K562 (cell line): ENCODE results near the gene ERVK3-1. TPM values are rescaled to one million over a fixed set of nuclear protein-coding genes. Genes with fewer than 3 reads are reported as not detected.

Source experiments
- ATAC-seq: fragments of 200-7000 bp; cut with Tn5 transposase; 3 replicates; pipeline ENCODE4 v1.9.1; 2020; ENCODE audit warnings: moderate library complexity
- BruUV-seq: library from RNA; stranded (reverse); fragments of 400-500 nt; replicated peaks from 2 replicates; lab custom pipeline; 2021; lab: Mats Ljungman, UMichigan
- CTCF ChIA-PET: fragments of 300-600 bp; formaldehyde crosslinking; extraction: SDS; loops from one replicate; lab custom pipeline; 2021; ENCODE audit warnings: low intra/inter-chr PET ratio; lab: Yijun Ruan, JAX
- POLR2A ChIA-PET: fragments of 300-600, 350-650 bp; sonication (Branson Sonifier 250); formaldehyde crosslinking; extraction: SDS; loops from one replicate; lab custom pipeline; 2021; ENCODE audit warnings: antibody characterized with exemption, inconsistent platforms; lab: Yijun Ruan, JAX
- DNase-seq, 4 experiments: peaks; one replicate each; pipeline versions ENCODE4 v3.0.0 to v3.0.0-alpha.2; 2011 to 2018; ENCODE audit warnings: low spot score in 3 of 4, mixed read lengths in 3 of 4; ENCODE audit errors: extremely low read depth in 1 of 4
- FAIRE-seq: peaks from 2 replicates; lab custom pipeline; 2011; peaks lifted over from hg19 to GRCh38; lab: Jason Lieb, UNC
- H2AFZ ChIP-seq: 2 replicates; pipeline ENCODE4 v1.6.0; 2011; ENCODE audit warnings: low read depth, low read length, control low read depth, inconsistent platforms
- H3K27ac ChIP-seq: fragments of 200-600 bp; 3 replicates; pipeline ENCODE4 v1.8.0; 2011; ENCODE audit warnings: low read depth, mild to moderate bottlenecking, control low read depth, inconsistent platforms, low read length, moderate library complexity, mixed read lengths; ENCODE audit errors: extremely low read depth
- H3K27me3 ChIP-seq, 2 experiments: fragments of 300-600 bp in 1 of 2; 2 replicates in 1 of 2; 3 replicates in 1 of 2; pipeline versions ENCODE4 v1.6.0 to v1.8.0; 2011; ENCODE audit warnings: inconsistent platforms in 2 of 2, low read length in 2 of 2, mild to moderate bottlenecking in 1 of 2, mixed read lengths in 1 of 2, moderate library complexity in 1 of 2; ENCODE audit not compliant: control insufficient read depth in 2 of 2, insufficient read depth in 2 of 2
- H3K36me3 ChIP-seq: fragments of 300-600 bp; 3 replicates; pipeline ENCODE4 v1.8.0; 2011; ENCODE audit warnings: mild to moderate bottlenecking, low read length, inconsistent platforms; ENCODE audit not compliant: control insufficient read depth, insufficient read depth
- H3K4me1 ChIP-seq, 2 experiments: fragments of 200-600 bp in 1 of 2; replicated peaks in 1 of 2; 2 replicates in 1 of 2; 3 replicates in 1 of 2; pipeline versions ENCODE4 v1.5.1 to v1.8.0; 2011; ENCODE audit warnings: inconsistent platforms in 2 of 2, low read length in 2 of 2, mild to moderate bottlenecking in 1 of 2, mixed read lengths in 1 of 2, moderate library complexity in 1 of 2; ENCODE audit not compliant: control insufficient read depth in 2 of 2, insufficient read depth in 2 of 2
- H3K4me2 ChIP-seq: 2 replicates; pipeline ENCODE4 v1.6.1; 2011; ENCODE audit warnings: low read length, control low read depth, inconsistent platforms, mixed read lengths; ENCODE audit not compliant: insufficient read depth
- H3K4me3 ChIP-seq: fragments of 200-600 bp; sonication (generic), shearing (Covaris generic); 2 replicates; pipeline ENCODE4 v1.5.1; 2016; ENCODE audit warnings: control low read depth, inconsistent platforms
- H3K79me2 ChIP-seq: fragments of 200-600 bp; 3 replicates; pipeline ENCODE4 v1.8.0; 2011; ENCODE audit warnings: low read length, inconsistent platforms; ENCODE audit not compliant: control insufficient read depth, insufficient read depth
- H3K9ac ChIP-seq, 2 experiments: 2 replicates each; pipeline versions ENCODE4 v1.6.0 to v1.6.1; 2011; ENCODE audit warnings: low read depth in 2 of 2, low read length in 2 of 2, control low read depth in 1 of 2, inconsistent platforms in 1 of 2, mild to moderate bottlenecking in 1 of 2, mixed read lengths in 1 of 2; ENCODE audit not compliant: insufficient read depth in 1 of 2
- H3K9me1 ChIP-seq: one replicate; pipeline ENCODE4 v1.6.0; 2011; ENCODE audit warnings: inconsistent platforms, mild to moderate bottlenecking, low read length, moderate library complexity; ENCODE audit not compliant: control insufficient read depth, insufficient read depth
- H3K9me3 ChIP-seq: replicated peaks from 2 replicates; pipeline ENCODE4 v1.5.1; 2011; ENCODE audit warnings: low read depth, low read length, inconsistent platforms; ENCODE audit not compliant: control insufficient read depth, insufficient read depth
- H4K20me1 ChIP-seq: replicated peaks from 2 replicates; pipeline ENCODE4 v1.6.1; 2011; ENCODE audit warnings: low read length, inconsistent platforms, mixed read lengths; ENCODE audit not compliant: control insufficient read depth, insufficient read depth
- CBFA2T2 ChIP-seq: fragments of 450-650 bp; conservative IDR thresholded peaks from 2 replicates; pipeline ENCODE4 v1.6.1; 2017; ENCODE audit warnings: mild to moderate bottlenecking
- CC2D1A ChIP-seq: fragments of 450-650 bp; IDR thresholded peaks from 2 replicates; pipeline ENCODE4 v1.6.1; 2017; ENCODE audit warnings: mild to moderate bottlenecking
- CCNT2 ChIP-seq: IDR thresholded peaks from 2 replicates; pipeline ENCODE4 v1.6.1; 2011; ENCODE audit warnings: borderline replicate concordance, low read depth, mild to moderate bottlenecking, moderate library complexity, mixed read lengths, low read length; ENCODE audit not compliant: insufficient read length; ENCODE audit errors: extremely low read depth
- FOXA1 ChIP-seq: fragments of 450-650 bp; IDR thresholded peaks from 2 replicates; pipeline ENCODE4 v1.6.1; 2016; ENCODE audit warnings: mild to moderate bottlenecking, borderline replicate concordance
- KHSRP ChIP-seq: fragments of 450-650 bp; IDR thresholded peaks from 2 replicates; pipeline ENCODE4 v1.6.1; 2017
- NRF1 ChIP-seq, 2 experiments: fragments of 450-650 bp; IDR thresholded peaks in 1 of 2; conservative IDR thresholded peaks in 1 of 2; 2 replicates each; pipeline ENCODE4 v1.6.1; 2014; ENCODE audit warnings: mild to moderate bottlenecking in 2 of 2
- RUNX1 ChIP-seq: sonication (generic); IDR thresholded peaks from 2 replicates; pipeline ENCODE4 v1.6.1; 2016; ENCODE audit warnings: antibody characterized with exemption, low read depth
- SP1 ChIP-seq: sonication (generic); formaldehyde crosslinking; IDR thresholded peaks from 2 replicates; pipeline ENCODE4 v1.8.1; 2022; ENCODE audit warnings: mild to moderate bottlenecking, missing genetic modification reagents
- VEZF1 ChIP-seq: fragments of 200-800 bp; sonication (Bioruptor generic); IDR thresholded peaks from 2 replicates; pipeline ENCODE4 v1.6.1; 2017; ENCODE audit warnings: missing genetic modification characterization, missing compliant biosample characterization
- XRCC3 ChIP-seq: fragments of 450-650 bp; IDR thresholded peaks from 2 replicates; pipeline ENCODE4 v1.6.1; 2017; ENCODE audit warnings: mild to moderate bottlenecking, moderate library complexity
- ZFP36 ChIP-seq: fragments of 150-350 bp; IDR thresholded peaks from 2 replicates; pipeline ENCODE4 v1.6.1; 2018; ENCODE audit warnings: low read length, low read depth; ENCODE audit not compliant: partially characterized antibody
- ZNF175 ChIP-seq: fragments of 200-800 bp; sonication (Bioruptor generic); IDR thresholded peaks from 2 replicates; pipeline ENCODE4 v1.6.1; 2016; ENCODE audit warnings: low read depth, mild to moderate bottlenecking, missing genetic modification characterization, missing compliant biosample characterization
- ZNF217 ChIP-seq: sonication (generic); formaldehyde crosslinking; IDR thresholded peaks from 2 replicates; pipeline ENCODE4 v1.8.0; 2022; ENCODE audit warnings: mild to moderate bottlenecking, missing genetic modification reagents
- ZNF282 ChIP-seq: sonication (generic); formaldehyde crosslinking; IDR thresholded peaks from 2 replicates; pipeline ENCODE4 v1.8.1; 2023; ENCODE audit warnings: missing genetic modification reagents
- ZNF318 ChIP-seq, 2 experiments: fragments of 450-650 bp; IDR thresholded peaks; 2 replicates each; pipeline ENCODE4 v1.6.1; 2016; ENCODE audit warnings: mild to moderate bottlenecking in 2 of 2, borderline replicate concordance in 1 of 2, low read depth in 1 of 2, moderate library complexity in 1 of 2
- whole genome bisulfite sequencing: fragments of 100-300 bp; shearing (Covaris generic); methylation state at CpG from one replicate; pipeline ENCODE4 v1.1.6; 2016; ENCODE audit warnings: low coverage, mixed read lengths; ENCODE audit not compliant: insufficient coverage; ENCODE audit errors: missing lambda C conversion rate; 5-methylcytosine and 5-hydroxymethylcytosine counted together
- in situ Hi-C: fragments of 300-500 bp; cut with MboI; formaldehyde crosslinking; loops from 4 replicates; pipeline ENCODE4 v1.15.0; 2018; ENCODE audit warnings: inconsistent platforms, mixed read lengths
- intact Hi-C: fragments of 100-400 bp; cut with micrococcal nuclease; formaldehyde crosslinking; loops from 2 replicates; pipeline ENCODE4 v1.14.2; 2022
- polyA plus RNA-seq, 8 experiments: library from polyadenylated mRNA; depleted of rRNA in 4 of 8; stranded (reverse) in 5 of 8; unstranded in 3 of 8; fragments of >200 nt; fragmentation: Nextera tagmentation in 2 of 8; fragmentation: Illumina TruSeq in 1 of 8; extraction: Ambion mirVana in 2 of 8; extraction: Trizol in 1 of 8; gene quantifications; 2 replicates each; pipeline versions ENCODE4 v1.2.1 to v1.2.3, GENCODE V29; 2011 to 2014; ENCODE audit warnings: inconsistent platforms in 1 of 8, missing spikeins in 1 of 8
- total RNA-seq, 7 experiments: library from RNA; depleted of rRNA in 6 of 7; stranded (reverse); fragments of >200 nt in 6 of 7; fragmentation: Illumina TruSeq in 2 of 7; extraction: Trizol in 2 of 7; gene quantifications; 2 replicates each; pipeline versions ENCODE4 v1.2.1 to v1.2.3, GENCODE V29; 2011 to 2021; ENCODE audit warnings: low replicate concordance in 1 of 7

Gene ERVK3-1
- total and polyA plus RNA-seq, 9 of the 15 experiments (the other 6 are each of a cell fraction or from before 2014, with no cell fraction given): 87.6 to 299 (median 119) TPM

- Histone ChIP-seq H3K9me3 (peaks cover 2% of the 10 kb centered on the region; the same call in 1 of the 2 replicates), H3K27ac (no peak overlapping the region), H3K79me2 (no peaks in the 10 kb centered on the region), H3K4me3 (no peak overlapping the region), H3K9ac (no peak overlapping the region), H3K9me1 (no peaks in the 10 kb centered on the region), H4K20me1 (no peaks in the 10 kb centered on the region), H3K4me1 (peaks cover under 1 to 7% of the 10 kb centered on the region in 2 experiments; a peak in 2 of 5 replicates), H2AFZ (no peak overlapping the region), H3K4me2 (no peak overlapping the region), H3K36me3 (peaks cover 59% of the 10 kb centered on the region), H3K27me3 (no peaks in the 10 kb centered on the region)
- FAIRE-seq: no peak
- ATAC-seq: no peak
- WGBS: 96% methylated on average over 11 of the region's 11 CpGs
- no peak for DNase-seq
- intact Hi-C loops (no loop called here), in situ Hi-C loops (no loop called here)
- ChIA-PET POLR2A (no interaction called here), CTCF (no interaction called here)
- BruUV-seq: no TSS peak
- TF ChIP-seq NRF1 (conservative IDR thresholded peaks at IDR 0.05 in 1 of 2, IDR thresholded peaks at IDR 0.05 in 1 of 2): no peak
- no peak for TF ChIP-seq CBFA2T2
- TF ChIP-seq CC2D1A: no peak
- no peak for TF ChIP-seq FOXA1
- no peak for TF ChIP-seq ZNF282
- TF ChIP-seq XRCC3: no peak
- TF ChIP-seq ZNF318 (IDR thresholded peaks at IDR 0.05; ENCODE audit: borderline replicate concordance in 1 of 2, low read depth in 1 of 2): no peak
- TF ChIP-seq VEZF1 (CRISPR knock-in tag): no peak
- TF ChIP-seq CCNT2: no peak
- TF ChIP-seq SP1: no peak
- TF ChIP-seq RUNX1: no peak
- TF ChIP-seq ZNF217 (CRISPR knock-in tag): no peak
- no peak for TF ChIP-seq KHSRP
- no peak for TF ChIP-seq ZFP36
- TF ChIP-seq ZNF175: no peak
Measured at GRCh38 chr19:58338336-58338735, 33.2 kb downstream of the ERVK3-1 start.
